NCI-H1092 (cell line): ENCODE data around the gene APOA5.
A peak's percentile ranks its signal among the peaks of the same experiment; 100 is the strongest.
"Not testable (repeated sequence)": the region's sequence is repeated elsewhere in the genome, so short reads cannot be mapped to it uniquely, and the experiment has no call there.

Experiments used
- DNase-seq: peaks from one replicate; lab custom pipeline; 2025; lab: John Stamatoyannopoulos, UW

The APOA5 gene

GRCh38 chr11:116773203-116774097 is 18.2 kb downstream of the APOA5 start:
- DNase-seq = no peak

DNA sequence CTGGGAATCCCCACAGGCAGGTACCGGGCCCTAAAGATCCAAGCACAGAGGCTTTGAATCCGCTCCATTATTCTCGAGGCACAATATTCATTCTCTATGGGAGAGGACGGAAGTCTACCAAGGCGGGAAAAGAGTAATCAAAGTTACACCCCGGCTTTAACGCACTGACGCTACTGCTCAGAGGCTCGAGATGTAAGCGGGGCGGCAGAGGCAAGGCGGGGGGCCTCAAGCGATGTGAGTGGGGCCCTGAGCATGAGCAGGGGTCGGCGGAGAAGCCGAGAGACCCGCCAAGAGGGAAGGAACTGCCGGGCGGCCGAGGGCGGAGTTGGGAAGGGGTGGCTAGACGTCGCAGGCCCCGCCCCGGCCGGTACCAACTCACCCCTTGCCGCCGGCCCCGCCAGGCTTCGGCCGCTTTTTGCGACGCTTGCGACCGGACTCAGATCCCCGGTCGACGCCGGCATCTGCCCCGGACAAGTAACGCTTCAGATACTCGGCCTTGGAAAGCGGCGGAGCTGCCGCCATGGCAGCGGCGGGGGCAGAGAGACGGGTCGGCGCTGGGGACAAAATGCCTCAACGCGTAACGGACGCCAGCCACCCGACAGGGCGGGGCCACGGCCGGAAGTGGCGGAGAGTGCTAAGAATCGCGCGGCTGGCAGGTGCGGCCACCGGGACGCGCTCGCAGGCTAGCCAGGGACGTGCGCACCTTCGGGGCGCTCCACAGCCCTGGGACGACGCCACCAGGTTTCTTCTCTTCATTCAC is 19.1 kb downstream of the APOA5 start, which contains the start of gene BUD13:
Gene BUD13 (minus strand): TSS at position 545 of the 760 bp plus-strand sequence. CDS start 23 bp downstream, at position 522.
- DNase-seq = peak; percentile 88

DNA sequence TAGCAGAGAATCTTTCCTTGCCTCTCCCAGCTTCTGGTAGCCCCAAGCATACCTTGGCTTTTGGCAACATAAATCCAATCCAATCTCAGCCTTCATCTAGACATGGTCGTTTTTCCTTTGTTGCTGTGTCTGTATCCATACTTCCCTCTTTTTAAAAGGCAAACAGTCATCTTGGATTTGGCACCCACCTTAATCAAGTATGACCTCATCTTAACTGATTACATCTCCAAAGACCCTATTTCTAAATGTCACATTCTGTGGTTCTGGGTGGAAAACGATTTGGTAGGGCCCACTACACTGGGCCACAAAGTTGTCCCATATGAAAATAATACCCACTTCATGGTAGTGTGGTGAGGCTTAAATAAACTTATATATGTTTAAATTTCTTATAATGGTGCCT is 19.7 kb downstream of the APOA5 start:
- DNase-seq = no peak

DNA sequence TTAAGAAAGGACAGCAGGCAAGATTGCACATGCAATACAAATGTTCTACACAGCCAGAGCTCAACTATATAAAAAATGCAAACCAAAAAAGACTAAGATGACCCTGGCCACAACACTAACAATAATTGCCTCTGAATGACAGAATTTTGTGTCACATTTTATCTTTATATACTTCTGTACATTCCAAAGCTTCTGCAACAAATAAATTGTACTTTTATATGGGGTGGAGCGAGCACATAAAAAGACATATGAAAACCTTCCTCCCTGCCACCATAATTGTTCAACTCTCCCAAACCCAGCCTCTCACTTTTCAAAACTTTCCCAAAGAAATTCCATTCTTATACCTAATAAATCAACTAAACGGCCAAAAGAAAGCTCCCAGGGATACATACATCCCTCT is 29.5 kb downstream of the APOA5 start:
- no peak for DNase-seq

DNA sequence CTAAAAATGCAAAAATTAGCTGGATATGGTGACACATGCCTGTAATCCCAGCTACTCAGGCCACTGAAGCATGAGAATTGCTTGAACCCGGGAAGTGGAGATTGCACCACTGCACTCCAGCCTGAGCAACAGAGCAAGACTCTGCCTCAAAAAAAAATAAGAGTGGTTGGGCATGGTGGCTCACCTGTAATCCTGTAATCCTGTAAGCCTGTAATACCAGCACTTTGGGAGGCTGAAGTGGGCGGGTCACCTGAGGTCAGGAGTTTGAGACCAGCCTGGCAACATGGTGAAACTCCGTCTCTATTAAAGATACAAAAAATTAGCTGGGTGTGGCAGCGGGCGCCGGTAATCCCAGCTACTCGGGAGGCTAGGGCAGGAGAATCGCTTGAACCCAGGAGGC is 35.6 kb downstream of the APOA5 start:
- not testable (repeated sequence) for DNase-seq

DNA sequence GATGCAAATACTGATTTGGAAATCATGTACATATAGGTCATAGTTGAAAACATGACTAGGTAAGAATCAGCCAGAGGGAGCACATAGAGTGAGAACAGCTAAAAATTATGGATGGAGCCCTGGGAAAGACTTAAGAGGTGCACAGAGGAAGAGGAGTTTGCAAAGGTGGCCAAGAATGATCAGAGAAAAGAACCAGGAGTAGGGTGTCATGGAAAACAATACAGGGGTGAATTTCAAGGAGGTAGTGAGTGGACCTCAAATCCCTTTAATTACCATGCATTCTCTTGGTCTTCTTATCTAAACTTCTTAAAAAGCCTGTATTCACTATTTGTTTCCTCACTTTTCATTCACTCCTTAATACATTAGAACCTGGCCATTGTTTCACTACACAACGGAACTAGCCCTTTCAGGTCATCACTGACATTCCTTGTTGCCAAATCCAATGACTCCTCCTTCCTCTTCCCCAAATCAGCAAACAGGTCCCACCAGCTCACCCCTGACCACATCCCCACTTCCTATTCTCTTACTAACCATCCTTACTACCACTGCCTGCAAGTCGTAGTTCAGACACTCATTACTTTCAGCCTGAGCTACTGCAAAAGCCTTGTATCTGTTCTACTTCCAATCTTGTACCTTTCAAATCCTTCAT is 41.5 kb downstream of the APOA5 start:
- DNase-seq = no peak

DNA sequence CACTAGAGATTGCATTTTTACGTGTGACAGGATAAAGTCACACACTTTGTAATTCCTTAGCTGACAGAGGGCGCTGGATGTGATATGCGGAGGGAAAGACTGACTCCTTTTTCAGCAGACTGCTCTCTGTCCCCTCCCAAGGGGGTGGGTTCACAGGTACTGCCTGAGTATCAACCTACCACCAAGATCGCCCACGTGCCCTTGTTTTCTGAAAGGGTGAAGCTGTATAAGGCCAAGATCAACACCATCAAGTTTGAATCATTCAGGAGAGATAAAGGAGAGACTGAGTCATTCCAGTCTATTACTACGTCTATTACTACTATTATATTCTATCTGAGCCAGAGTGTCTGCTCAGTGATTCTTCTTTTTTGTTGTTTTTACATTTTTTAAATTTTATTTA is 49.6 kb downstream of the APOA5 start:
- DNase-seq = no peak

- DNase-seq = no peak
These were observed 50.9 kb downstream of the APOA5 start for GRCh38 chr11:116740741-116741140.
